ENCODE results near the gene TRABD2B. TPM values are rescaled to one million over a fixed set of nuclear protein-coding genes. Genes with fewer than 3 reads are reported as not detected.

Gene TRABD2B
- total RNA-seq, 6 donors from 2014 or later: under 0.01 to 2.1 (median 0.62) TPM

GRCh38 chr1:47937586-47938254 lies 59.5 kb downstream of the TRABD2B start:
- DNase-seq: no peak
- no peak for ATAC-seq (ENCODE audit: low FRiP score in 2 of 2)
- WGBS, 2 donors: 94 to 95% methylated on average over 5 of the region's 5 CpGs
- Histone ChIP-seq H3K27ac (no peak overlapping the region), H3K36me3 (no peaks in the 10 kb centered on the region), H3K27me3 (no peaks in the 10 kb centered on the region), H3K4me3 (no peak overlapping the region), H3K9me3 (no peaks in the 10 kb centered on the region), H3K4me1 (peaks cover 0 to 14% (median 10%) of the 10 kb centered on the region in 4 donors)
- no peak for TF ChIP-seq EP300 (IDR thresholded peaks at IDR 0.05)
- no peak for TF ChIP-seq CTCF (IDR thresholded peaks at IDR 0.05)
- TF ChIP-seq POLR2A (IDR thresholded peaks at IDR 0.05): no peak
- TF ChIP-seq POLR2AphosphoS5 (IDR thresholded peaks at IDR 0.05): no peak

- 92 to 100% methylated on average over 1 of the region's 1 CpG for WGBS, 2 donors
- TF ChIP-seq POLR2AphosphoS5 (IDR thresholded peaks at IDR 0.05) (no peak), CTCF (IDR thresholded peaks at IDR 0.05) (no peak), POLR2A (IDR thresholded peaks at IDR 0.05) (no peak), EP300 (IDR thresholded peaks at IDR 0.05) (no peak)
Observed at GRCh38 chr1:47936916-47937551, 60.2 kb downstream of the TRABD2B start.

GRCh38 chr1:47935856-47936255 lies 61.3 kb downstream of the TRABD2B start:
- Histone ChIP-seq H3K4me3 (no peak overlapping the region), H3K27me3 (no peaks in the 10 kb centered on the region), H3K9me3 (no peaks in the 10 kb centered on the region), H3K4me1 (peaks cover 0 to 5% (median 5%) of the 10 kb centered on the region in 4 donors), H3K27ac (no peak overlapping the region), H3K36me3 (no peaks in the 10 kb centered on the region)
- TF ChIP-seq POLR2AphosphoS5 (IDR thresholded peaks at IDR 0.05) (no peak), POLR2A (IDR thresholded peaks at IDR 0.05) (no peak), EP300 (IDR thresholded peaks at IDR 0.05) (no peak)
- DNase-seq (no peak), ATAC-seq (ENCODE audit: low FRiP score in 2 of 2) (no peak)
- 86 to 100% methylated on average over 1 of the region's 1 CpG for WGBS, 2 donors

More at GRCh38 chr1:47936916-47937551, 60.2 kb downstream of the TRABD2B start:
- no peak for DNase-seq
- peaks cover 0 to 14% (median 8%) of the 10 kb centered on the region in 4 donors for H3K4me1 ChIP-seq
- no peak overlapping the region for H3K27ac ChIP-seq
- H3K27me3 ChIP-seq: no peaks in the 10 kb centered on the region
- no peaks in the 10 kb centered on the region for H3K9me3 ChIP-seq
- H3K36me3 ChIP-seq: no peaks in the 10 kb centered on the region
- no peak overlapping the region for H3K4me3 ChIP-seq
- no peak for ATAC-seq (ENCODE audit: low FRiP score in 2 of 2)

- DNase-seq (no peak), ATAC-seq (ENCODE audit: low FRiP score in 2 of 2) (peak in 1 of 2 donors; percentile 49)
- no peaks in the 10 kb centered on the region for H3K9me3 ChIP-seq
- H3K4me1 ChIP-seq: no peaks in the 10 kb centered on the region
- H3K27me3 ChIP-seq: no peaks in the 10 kb centered on the region
- no peak for TF ChIP-seq CTCF (IDR thresholded peaks at IDR 0.05)
- TF ChIP-seq EP300 (IDR thresholded peaks at IDR 0.05): no peak
- TF ChIP-seq POLR2AphosphoS5 (IDR thresholded peaks at IDR 0.05): no peak
- TF ChIP-seq POLR2A (IDR thresholded peaks at IDR 0.05): no peak
- no peaks in the 10 kb centered on the region for H3K36me3 ChIP-seq
- WGBS, 2 donors: 49 to 53% methylated on average over 4 of the region's 4 CpGs
- no peak overlapping the region for H3K4me3 ChIP-seq
- H3K27ac ChIP-seq: no peak overlapping the region
Observed at GRCh38 chr1:47935163-47935562, 62.0 kb downstream of the TRABD2B start.

- peak overlapping the region in 1 of 4 donors; percentile 52 for H3K27ac ChIP-seq
- 61 to 68% methylated on average over 5 to 9 of the region's 9 CpGs for WGBS, 2 donors
Observed at GRCh38 chr1:47934243-47934805, 62.9 kb downstream of the TRABD2B start.

More at GRCh38 chr1:47934243-47934805, 62.9 kb downstream of the TRABD2B start:
- Histone ChIP-seq H3K4me1 (no peaks in the 10 kb centered on the region), H3K9me3 (no peaks in the 10 kb centered on the region), H3K4me3 (no peak overlapping the region), H3K36me3 (no peaks in the 10 kb centered on the region), H3K27me3 (no peaks in the 10 kb centered on the region)
- ATAC-seq (ENCODE audit: low FRiP score in 2 of 2) (peak; percentile 58 to 88), DNase-seq (peak in 1 of 2 donors; percentile 80)
- TF ChIP-seq POLR2A (IDR thresholded peaks at IDR 0.05) (no peak), EP300 (IDR thresholded peaks at IDR 0.05) (no peak), POLR2AphosphoS5 (IDR thresholded peaks at IDR 0.05) (peak in 1 of 2 donors; percentile 14), CTCF (IDR thresholded peaks at IDR 0.05) (no peak)

All from upper lobe of left lung (tissue), 6 donors.